HG02840 (cell line): ENCODE data around the gene PRDM10.
A peak's percentile ranks its signal among the peaks of the same experiment; 100 is the strongest.
"Not testable (repeated sequence)": the region's sequence is repeated elsewhere in the genome, so short reads cannot be mapped to it uniquely, and the experiment has no call there.

Experiments
- ATAC-seq: cut with Tn5 transposase; IDR thresholded peaks from one replicate; pipeline ENCODE4 v1.9.1; 2021; ENCODE audit warnings: mild to moderate bottlenecking, moderate library complexity, moderate number of reproducible peaks; ENCODE audit not compliant: unreplicated experiment, low FRiP score

The PRDM10 gene

DNA sequence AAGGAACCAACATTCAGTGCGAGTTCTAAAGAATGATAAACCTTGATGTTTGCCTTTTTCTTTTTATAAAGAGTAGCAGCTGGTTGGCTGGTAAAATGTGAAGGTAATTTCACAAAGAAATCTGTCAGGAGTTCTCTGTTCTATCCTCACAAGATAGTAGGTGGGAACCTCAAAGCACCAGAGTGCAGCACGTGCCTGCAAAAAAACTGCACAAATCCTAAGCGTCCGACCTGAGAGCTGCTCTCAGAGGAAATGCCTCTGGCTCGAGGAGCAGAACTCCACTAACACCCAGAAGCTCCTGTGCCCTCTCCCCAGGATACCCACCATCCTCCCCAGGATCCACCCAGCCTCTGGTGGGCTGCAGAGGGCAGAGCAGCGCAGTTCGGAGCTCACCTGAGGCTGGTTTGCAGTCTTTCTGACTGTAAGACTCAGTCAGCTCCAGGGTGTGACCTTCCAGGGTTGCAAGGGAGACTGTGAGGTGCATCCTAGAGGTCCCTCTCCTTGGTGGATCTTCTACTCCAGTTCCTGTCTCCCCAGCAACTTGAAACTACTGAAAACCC lies 23.5 kb downstream of the PRDM10 start:
- ATAC-seq, result no peak

DNA sequence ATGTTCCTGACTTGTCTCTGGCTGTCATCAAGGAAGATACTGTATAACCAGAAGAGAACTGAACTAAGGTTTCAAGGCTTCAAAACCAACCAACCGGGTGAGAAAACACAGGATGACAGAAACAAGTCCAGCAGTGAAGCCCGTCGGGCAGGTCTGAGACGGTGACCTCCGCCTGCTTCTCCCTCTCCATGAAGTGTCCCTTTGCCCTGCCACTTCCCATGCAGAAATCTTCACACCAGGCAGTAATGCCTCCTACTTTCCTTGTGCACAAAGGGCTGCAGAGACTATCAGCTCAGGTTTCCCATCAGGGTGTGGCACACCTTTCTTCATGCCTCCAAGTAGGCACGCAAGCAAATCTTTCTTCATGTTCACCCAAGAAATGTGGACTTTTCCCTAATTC lies 24.2 kb downstream of the PRDM10 start:
- no peak for ATAC-seq

DNA sequence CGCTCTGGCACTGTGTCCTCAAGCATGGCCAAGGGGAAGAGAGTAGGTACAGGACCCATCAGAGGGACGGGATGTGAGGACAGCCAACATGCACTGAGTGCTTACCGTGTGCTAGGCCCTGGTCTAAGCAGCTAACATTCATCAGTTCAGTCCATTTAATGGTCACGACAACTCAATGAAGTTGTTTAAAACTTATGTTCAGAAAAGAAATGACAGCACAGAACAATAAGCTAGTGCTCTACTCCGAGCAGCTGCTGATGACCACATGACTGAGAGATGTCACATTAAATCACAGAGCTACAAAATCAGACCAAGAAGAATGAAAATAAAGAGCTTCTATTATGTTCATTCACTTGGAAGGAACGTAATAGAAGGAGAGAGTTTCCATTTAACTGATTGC lies 26.3 kb downstream of the PRDM10 start:
- ATAC-seq, result no peak

DNA sequence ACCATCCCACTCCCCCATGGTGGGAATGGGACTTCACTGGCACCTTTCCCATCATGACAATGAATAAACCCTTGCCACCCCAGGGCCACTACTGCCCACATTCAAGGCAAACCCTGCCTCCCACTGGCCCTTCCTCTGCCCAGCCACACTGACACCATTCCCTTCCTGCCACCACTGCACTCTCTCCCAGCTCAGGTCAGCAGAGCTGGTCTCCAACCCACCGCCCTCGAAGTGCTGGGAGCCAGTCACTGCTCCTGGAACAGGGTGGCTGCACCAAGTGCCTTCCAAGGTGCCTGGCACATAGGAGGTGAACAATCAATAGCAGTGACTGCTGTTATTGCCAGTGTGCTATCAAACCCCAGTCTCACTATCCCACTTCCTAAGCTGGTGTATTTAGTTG lies 27.1 kb downstream of the PRDM10 start:
- ATAC-seq, result no peak

DNA sequence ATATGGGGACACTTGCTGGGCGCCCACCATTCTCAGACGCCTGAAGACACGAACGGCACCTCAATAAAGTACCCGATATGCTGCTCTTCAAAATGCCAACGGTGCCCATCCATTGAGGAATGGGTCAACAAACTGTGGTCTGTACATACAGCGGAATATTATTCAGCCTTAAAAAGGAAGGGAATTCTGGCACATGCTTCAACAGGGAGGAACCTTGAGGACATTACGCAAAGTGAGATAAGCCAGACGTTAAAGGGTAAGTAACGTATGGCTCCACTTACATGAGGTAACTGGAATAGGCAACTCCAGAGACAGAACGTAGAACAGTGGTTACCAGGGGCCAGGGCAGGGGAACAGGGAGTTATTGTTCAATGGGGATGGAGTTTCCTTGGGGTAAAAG lies 28.0 kb downstream of the PRDM10 start:
- no peak for ATAC-seq

DNA sequence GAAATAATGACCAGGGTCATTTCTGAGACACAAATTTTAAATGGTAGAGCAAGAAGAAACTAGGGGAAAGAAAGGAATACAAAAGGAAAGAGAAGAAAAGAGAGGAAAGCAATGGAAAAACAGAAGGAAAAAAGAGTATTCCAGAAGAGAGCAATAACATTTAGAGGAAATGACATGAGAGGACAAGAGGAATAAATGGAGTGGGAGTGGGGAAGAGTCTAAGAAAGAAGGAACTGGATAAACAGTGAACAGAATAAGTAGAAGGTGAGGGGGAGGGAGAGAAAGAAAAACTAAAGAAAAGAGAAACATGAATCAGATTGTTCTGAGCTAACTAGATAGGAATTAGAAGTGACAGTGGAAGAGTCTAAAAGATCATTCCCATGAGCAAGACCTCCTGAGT lies 28.4 kb downstream of the PRDM10 start:
- no peak for ATAC-seq

DNA sequence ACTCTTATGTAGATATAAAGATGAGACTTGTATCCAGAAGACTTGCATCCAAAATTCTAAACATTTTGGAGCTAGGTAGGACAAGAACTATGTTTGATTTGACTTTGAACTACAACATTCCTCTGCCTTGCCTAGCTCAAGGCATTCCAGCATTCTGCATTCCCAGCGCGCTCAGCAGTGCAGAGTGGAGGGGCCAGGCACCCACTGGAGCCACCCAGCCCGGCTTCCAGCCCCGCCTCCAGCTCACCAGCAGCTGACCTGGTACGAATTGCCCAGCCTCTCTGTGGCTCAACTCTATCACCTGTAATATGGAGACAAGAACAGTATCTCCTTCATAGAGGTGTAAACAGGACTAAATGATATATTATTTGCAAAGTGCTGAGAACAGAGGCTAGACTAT lies 28.8 kb downstream of the PRDM10 start:
- no peak for ATAC-seq

DNA sequence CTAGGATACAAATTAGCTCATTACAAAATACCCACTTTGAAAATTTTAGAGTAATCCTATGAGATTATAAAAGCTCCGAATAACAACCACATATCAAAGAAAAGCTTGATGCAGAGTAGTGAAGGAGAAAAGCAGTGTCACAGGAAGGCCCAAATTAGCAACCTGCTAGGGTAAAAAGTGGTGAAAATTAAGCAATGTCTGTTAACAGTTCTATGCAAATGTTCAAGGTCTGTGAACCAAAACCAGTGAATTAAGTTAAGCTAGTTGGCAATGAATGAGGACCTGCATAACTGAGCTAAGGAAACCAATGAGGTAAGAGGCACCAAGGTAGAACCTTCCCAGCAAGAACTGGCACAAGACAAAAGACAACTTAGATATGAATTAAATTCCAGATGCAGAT lies 29.6 kb downstream of the PRDM10 start:
- ATAC-seq, result no peak

DNA sequence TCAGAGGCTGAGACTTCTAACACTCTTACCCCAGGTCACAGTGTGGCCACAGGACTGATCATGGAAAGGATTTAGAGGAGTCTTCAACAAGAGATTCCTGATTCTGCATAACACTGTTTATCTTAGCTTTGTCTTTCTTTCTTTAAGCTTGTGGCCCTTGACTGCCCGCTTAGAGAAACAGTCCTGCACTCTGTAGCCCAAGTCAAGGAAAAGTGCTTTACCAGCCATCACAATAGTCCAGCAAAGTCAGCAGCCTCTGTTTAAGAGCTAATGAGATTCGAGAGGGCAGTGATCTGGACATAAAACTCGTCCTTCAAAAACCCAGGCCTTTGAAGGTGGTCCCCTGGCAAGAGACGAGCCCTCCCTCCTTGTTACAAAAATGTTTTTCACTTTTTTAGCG lies 30.0 kb downstream of the PRDM10 start:
- no peak for ATAC-seq

DNA sequence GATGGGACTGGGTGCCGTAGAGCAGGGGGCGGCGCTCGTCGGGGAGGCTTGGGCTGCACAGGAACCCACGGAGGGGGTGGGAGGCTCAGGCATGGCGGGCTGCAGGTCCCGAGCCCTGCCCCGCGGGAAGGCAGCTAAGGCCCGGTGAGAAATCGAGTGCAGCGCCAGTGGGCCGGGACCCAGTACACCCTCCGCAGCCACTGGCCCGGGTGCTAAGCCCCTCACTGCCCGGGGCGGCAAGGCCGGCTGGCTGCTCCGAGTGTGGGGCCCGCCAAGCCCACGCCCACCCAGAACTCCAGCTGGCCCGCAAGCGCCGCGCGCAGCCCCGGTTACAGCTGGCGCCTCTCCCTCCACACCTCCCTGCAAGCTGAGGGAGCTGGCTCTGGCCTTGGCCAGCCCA lies 30.8 kb downstream of the PRDM10 start:
- not testable (repeated sequence) for ATAC-seq

DNA sequence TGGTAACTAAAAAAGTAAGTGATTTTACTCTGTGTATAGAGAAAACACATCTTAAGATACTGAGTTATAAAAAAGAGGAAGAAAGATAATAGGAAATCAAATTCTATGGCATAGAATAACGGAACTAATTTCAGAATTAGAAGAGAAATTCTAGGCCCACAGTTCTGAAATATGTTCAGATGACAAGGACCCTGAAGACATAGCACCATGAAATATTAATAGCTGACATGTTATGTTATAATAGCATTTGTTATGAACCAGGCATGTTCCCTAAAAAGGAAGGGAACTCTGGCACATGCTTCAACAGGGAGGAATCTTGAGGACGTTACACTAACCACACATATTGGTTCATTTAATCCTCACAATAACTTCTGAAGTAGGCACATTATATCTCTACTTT lies 32.7 kb downstream of the PRDM10 start:
- no peak for ATAC-seq

DNA sequence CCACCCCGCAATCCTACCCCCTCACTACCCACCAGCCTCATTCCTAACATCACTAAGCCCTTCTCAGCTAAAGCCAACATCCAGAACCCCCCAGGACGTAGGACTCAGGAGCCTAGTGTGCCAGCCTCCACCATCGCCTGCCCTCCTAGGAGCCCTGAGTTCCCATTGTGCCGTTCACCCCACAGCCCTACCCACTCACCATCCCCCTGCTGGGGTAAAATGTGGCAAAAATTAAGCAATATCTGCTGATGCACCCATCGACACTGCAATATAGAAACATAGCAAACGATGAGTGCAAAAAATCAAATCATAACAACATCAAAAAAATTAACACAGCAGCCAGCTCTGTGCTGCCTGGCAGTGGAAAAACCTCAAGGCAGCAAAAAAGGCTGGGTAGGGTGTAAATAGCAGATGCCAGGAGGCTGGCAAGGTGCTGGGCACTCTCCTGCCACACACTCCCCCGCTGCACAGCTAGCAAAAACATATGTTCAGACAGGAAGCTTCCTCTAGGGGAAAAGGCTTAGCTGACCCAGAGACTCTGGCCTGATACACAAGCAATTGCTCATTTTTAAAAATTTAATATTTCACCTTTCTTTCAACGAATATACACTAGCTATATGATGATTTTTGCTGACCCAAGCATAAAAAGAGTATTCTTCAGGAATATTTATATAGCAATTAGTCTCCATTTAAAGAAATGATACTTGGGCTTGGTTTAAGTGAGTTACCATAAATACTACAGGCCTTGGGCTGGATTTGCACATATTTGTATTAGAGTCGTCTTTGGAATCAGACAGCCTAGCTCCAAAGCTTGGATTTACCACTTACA lies 33.8 kb downstream of the PRDM10 start:
- ATAC-seq, result no peak

DNA sequence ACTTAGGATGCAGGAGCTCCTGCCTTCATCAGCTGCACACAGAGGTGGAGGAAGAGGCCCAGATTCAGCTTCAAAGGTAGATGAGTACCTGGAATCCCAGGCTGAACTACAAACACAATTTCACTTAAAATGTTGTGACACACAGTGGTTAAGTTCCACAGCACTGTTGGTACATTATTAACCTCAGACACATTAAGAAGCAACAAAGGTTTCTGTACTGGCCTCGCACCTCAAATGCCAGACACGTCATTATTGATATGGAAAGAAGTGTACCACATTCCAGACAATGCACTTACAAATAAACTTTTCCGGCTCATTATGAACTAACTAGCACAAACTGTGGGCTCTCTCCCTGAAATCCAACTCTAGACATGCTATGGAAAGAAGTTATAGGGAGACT lies 34.6 kb downstream of the PRDM10 start:
- no peak for ATAC-seq

DNA sequence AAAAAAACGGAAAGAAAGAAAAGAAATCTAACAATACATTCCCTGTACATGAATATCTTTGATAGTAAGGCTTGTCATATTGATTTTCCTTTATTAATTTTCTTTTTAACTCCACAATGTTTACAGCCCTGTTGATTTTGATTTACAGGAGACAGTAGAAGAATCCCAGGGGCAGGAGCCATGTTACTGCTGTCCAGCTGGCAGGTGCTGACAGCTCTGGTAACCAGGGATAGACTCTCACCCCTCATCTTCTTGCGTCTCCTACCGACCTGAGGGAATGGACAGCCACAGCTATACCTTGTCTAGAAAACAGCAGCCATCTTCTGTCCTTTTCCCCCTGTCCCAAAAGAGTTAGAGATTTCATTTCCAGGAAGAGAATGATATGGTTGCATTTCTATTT lies 37.4 kb downstream of the PRDM10 start:
- no peak for ATAC-seq

DNA sequence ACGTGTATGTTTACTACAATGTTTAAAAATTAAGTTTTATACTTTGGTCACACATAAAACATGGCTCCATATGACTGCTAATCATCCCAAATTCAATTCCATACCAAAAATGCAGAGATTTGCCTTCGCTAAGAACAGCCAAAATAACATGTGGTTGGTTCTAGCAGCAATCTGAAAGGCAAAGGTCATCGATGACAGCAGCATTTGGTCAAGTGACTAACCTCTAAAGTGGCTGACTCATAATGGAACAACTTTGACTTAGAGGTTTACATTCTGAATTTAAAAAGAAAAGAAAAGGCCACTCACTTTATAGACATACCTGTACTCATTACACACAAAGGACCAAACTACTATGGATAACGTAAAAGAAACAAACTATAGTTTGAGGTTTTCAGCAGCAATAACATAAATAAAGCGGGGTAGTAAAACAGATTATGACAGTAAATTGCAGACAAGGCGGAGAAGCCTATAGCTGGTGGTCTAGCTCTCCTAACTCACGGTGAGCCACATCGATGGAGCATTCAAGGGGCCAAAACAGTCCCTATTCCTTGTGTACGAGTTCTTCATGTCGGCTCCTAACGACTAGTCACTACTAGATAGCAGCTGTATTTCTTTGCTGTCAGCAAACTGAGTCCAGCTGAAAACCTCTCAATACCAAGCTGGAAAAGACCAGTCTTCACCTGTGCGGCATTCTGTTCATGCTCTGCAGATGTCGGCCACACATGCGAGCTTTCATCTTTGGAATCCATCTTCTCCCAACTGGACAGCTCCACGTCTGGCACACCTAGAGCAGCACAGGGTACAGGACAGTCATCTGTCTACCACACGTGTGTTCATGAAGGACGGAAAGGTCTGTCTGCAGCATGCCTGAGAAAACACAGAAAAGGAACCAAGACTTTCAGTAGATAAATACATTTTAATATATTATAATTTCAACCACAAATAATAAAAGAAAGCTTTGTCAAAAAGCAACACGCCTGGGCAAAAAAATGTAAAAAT lies 42.1 kb downstream of the PRDM10 start:
- ATAC-seq, result peak; percentile 91

DNA sequence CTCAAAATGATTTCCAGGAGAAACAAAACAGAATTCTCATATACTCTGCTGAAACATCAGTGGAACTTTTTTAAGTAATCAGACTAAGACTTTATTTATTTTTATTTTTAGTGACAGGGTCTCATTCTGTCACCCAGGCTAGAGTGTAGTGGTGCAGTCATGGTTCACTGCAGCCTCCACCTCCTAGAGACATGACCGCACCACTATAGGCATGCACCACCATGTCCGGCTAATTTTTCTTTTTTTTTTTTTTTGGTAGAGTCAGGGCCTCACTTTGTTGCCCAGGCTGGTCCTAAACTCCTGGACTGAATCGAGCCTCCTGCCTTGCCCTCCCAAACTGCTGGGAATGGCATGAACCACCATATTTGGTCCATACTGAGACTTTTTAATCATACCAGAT lies 42.9 kb downstream of the PRDM10 start:
- ATAC-seq, result no peak

DNA sequence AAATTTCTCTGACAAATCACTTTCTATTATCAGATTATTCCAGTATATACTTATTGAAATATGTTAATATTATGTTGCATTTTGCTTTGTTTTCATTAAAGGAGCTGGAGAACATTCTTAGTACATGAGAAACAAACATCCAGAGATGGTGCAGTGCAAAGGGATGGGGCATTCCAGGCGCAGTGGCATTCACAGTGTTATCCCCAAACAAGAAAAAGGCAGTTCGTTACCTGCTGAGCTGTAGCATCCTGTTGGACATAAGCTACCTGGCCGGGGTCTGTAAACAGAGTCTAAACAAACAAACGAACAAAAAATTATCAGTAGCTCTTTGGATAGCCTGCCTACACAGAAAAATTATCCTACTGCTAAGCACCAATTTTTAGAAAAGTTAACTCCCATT lies 47.4 kb downstream of the PRDM10 start:
- ATAC-seq, result no peak

DNA sequence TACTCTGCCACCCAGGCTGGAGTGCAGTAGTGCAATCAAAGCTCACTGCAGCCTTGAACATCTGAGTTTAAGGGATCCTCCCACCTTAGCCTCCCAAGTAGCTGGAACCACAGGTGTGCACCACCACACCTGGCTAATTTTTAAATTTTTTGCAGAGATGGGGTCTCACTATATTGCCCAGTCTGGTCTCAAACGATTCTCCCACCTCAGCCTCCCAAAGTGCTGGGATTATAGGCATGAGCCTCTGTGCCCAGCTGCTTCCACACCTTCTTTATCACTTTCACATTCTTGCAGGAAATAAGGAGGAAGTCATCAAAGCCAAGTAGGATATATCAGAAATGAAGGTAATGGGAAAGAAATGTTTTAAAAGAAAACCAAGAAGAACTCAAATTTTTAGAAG lies 47.9 kb downstream of the PRDM10 start:
- ATAC-seq, result not testable (repeated sequence)

DNA sequence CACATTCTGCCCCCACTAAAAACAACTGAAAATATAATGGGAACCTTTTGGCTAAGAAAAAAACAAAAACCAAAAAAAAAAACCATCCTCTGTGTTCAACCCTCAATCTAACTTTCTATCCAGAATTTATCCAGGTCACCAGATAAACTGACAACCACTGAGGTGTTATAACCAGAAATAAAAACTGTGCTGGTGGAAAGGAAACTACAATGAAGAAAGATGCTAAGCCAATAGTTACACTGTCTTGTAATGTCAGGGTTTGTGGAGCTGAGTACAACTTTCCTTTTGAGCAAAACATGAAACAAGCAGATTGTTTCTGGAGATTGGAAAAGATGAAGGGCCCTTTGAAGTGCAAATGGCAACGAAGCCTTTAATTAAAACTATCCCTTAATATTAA lies 50.8 kb downstream of the PRDM10 start:
- no peak for ATAC-seq

DNA sequence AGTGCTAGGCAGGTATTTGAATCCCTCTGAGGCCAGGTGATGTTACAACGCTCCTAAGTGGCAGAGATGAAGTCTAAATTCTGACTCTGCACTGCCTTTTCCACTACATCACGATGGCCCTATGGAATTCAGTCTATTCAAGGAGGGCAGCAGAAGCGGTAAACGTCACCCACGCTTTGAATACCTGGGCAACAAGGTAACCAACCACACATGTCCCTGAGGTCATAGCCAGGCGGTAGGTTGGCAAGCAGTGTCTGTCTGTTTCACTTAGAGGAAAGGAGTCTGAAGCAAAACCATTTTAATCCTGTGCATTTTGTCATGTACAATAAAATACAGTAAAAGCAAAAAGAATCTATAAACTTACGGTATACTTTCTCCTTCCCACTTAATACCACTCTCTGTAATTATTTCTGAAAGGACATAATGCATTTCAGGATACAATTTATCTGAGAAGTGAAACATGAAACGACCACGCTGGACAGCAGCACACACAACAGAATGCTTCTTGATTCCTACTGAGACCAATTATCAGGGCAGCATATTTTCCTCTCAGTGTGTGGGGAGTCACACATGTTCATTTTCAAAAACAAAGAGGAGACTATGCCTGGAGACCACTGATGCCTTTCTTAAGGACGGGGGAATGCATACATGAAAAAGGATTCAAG lies 51.3 kb downstream of the PRDM10 start:
- no peak for ATAC-seq
